ENCODE measurements around the gene KCNN1.

- no peak for TF ChIP-seq POLR2A (IDR thresholded peaks at IDR 0.05; ENCODE audit: extremely low read depth, insufficient read length)
- TF ChIP-seq, protein P1, sequence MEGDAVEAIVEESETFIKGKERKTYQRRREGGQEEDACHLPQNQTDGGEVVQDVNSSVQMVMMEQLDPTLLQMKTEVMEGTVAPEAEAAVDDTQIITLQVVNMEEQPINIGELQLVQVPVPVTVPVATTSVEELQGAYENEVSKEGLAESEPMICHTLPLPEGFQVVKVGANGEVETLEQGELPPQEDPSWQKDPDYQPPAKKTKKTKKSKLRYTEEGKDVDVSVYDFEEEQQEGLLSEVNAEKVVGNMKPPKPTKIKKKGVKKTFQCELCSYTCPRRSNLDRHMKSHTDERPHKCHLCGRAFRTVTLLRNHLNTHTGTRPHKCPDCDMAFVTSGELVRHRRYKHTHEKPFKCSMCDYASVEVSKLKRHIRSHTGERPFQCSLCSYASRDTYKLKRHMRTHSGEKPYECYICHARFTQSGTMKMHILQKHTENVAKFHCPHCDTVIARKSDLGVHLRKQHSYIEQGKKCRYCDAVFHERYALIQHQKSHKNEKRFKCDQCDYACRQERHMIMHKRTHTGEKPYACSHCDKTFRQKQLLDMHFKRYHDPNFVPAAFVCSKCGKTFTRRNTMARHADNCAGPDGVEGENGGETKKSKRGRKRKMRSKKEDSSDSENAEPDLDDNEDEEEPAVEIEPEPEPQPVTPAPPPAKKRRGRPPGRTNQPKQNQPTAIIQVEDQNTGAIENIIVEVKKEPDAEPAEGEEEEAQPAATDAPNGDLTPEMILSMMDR (IDR thresholded peaks at IDR 0.05; ENCODE audit: low read depth, low read length): no peak
- TF ChIP-seq, protein P2, sequence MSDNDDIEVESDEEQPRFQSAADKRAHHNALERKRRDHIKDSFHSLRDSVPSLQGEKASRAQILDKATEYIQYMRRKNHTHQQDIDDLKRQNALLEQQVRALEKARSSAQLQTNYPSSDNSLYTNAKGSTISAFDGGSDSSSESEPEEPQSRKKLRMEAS (IDR thresholded peaks at IDR 0.05; ENCODE audit: low read depth, low read length): no peak
- no peak for TF ChIP-seq MYC (IDR thresholded peaks at IDR 0.05; ENCODE audit: low read depth, low read length)
Measured at GRCh38 chr19:17977021-17977420, 10.1 kb downstream of the KCNN1 start.

All from NB4 (cell line).